SK-MEL-5 (cell line): ENCODE measurements around the gene C20orf202. TPM values are rescaled to one million over a fixed set of nuclear protein-coding genes. Genes with fewer than 3 reads are reported as not detected.
"Not testable (repeated sequence)": the region's sequence is repeated elsewhere in the genome, so short reads cannot be mapped to it uniquely, and the experiment has no call there.

Experiments
- DNase-seq: peaks from one replicate; pipeline ENCODE4 v3.0.0-alpha.2; 2016; ENCODE audit warnings: low read depth, low spot score
- in situ Hi-C: cut with HindIII; loops from 2 replicates; pipeline ENCODE4 v1.10.0; 2016; ENCODE audit warnings: low sequenced_read_pairs, high pct_unique_total_duplicates, low pct_unique_long_range_greater_than_20kb
- total RNA-seq: library from RNA; depleted of rRNA; stranded (reverse); fragments of >200 nt; shearing (Covaris generic); gene quantifications from 2 replicates; pipeline ENCODE4 v1.2.3, GENCODE V29; 2014

Gene C20orf202
- total RNA-seq, 1 experiment from 2014 or later = not detected

DNA sequence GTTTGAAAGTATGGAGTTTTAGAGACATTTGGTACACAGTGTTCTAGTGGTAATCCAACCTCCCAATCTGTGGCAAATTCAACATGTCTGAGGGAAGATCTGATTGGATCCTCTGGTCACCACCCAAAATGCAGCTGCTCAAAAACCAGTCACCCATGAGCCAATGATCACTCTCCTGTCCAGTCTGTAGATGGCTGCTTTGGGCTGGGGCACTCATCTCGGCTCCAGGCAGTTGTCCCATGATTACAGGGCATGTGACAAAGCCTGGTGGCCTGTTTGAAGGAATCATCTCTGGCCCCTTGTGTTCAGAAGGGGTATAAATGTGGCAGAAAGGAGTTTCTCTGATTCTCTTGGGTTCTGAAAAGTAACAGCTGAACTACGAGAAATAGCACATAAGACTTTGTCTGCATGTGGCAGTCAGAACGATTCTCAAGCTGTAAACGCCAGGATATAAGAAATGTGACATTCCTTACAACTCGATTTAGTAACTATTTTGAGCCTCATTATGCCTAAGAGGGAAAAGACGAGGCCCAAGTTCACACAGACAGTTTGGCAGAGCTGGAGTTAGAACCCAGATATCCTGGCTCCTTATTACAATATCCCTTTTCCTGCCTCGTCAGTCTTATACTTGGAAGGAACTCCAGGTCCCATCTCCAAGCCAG is 3.9 kb upstream of the C20orf202 start:
- peak; percentile 41 for DNase-seq
- in situ Hi-C loops = no loop called here

GRCh38 chr20:1199964-1200363 is 3.3 kb upstream of the C20orf202 start:
- no peak for DNase-seq
- in situ Hi-C loops = no loop called here

GRCh38 chr20:1203630-1204029 is 376 bp downstream of the C20orf202 start:
- no peak for DNase-seq
- in situ Hi-C loops = no loop called here

DNA sequence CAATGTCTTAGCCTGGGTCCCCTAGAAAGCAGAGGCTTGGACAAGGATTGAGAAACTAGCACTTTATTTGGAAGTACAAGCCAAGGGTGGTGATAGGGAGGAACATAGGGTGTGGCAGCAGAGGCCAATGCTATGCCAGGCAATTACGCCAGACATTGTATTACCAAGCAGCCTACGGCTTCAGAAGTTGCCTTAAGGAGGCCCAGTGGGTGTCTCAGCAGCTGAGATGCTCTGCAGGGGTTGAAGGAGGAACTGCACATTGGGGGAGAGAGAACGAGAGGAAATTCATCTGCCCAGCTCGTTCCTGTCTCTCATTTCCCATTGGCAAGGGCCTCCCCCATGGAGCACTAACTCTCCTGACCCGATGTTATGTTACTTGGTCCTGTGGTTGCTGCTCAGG is 859 bp downstream of the C20orf202 start:
- in situ Hi-C loops = no loop called here
- no peak for DNase-seq

DNA sequence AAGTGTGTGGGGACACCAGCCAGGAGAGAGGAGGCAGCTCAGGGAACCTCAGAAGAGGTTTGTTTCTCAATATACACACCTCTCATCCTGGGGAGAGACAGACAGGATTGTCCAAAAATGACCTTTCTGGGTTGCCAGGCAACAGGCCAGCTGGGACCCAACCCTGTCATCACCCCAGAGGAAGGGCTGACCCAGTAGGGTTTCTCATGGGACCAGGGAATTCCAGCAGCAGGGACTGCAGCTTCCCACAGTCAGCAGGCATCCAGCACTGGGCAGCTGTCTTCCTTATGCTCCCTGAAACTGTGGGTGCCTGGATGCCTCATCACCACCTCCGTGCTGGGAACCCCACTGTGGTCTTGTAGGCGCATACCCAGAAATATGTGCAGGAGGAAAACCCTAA is 1.3 kb downstream of the C20orf202 start:
- no peak for DNase-seq
- in situ Hi-C loops = no loop called here

DNA sequence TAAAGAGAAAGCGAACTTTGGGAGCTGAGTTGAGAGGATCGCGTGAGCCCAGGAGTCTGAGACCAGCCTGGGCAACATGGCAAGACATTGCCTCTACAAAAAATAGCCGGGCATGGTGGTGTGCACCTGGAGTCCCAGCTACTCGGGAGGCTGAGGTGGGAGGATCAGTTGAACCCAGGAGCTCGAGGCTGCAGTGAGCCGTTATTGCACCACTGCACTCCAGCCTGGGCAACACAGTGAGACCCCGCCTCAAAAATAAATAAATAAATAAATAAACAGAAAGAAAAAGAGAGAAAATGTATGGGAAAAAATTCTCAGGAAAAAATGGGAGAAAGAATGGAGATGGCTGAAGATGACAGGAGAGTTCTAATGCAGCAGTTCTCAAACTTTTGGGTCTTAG is 2.5 kb downstream of the C20orf202 start:
- no peak for DNase-seq
- in situ Hi-C loops = no loop called here

DNA sequence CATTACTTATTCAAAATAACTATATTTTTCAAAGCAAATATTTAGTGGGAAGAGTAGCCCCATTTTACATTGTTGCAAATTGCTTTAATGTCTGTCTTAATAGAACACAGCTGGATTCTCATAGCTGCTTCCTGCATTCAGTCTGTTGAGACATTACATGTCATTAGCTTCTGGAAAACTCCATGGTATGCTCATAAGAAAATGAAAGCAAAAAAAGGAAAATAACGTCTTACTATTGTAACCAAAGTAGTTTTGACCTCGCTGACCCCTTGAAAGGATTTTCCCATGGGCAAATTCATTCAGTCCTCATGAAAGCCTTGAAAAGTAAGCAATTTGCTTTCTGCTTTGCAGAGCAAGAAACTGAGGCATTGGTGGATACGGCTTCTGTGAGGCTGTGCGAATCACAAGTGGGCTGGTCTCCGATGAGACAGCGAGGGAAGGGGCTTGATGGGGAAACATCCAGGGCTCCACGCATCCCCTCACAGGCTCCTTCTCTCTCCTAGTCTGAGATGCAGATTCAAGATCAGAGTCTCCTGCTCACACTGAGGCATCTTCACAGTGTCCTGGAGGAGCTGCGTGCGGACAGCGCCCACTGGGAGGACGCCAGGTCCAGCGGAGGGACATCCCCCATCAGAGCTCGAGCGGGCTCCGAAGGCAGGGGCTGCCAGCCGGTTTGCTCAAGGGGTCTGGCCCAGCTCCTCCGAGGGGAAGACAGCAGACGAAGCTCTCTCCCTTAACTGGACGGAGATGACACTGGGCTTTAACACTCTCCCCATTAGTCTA is 3.3 kb downstream of the C20orf202 start:
- DNase-seq = no peak
- in situ Hi-C loops = no loop called here

DNA sequence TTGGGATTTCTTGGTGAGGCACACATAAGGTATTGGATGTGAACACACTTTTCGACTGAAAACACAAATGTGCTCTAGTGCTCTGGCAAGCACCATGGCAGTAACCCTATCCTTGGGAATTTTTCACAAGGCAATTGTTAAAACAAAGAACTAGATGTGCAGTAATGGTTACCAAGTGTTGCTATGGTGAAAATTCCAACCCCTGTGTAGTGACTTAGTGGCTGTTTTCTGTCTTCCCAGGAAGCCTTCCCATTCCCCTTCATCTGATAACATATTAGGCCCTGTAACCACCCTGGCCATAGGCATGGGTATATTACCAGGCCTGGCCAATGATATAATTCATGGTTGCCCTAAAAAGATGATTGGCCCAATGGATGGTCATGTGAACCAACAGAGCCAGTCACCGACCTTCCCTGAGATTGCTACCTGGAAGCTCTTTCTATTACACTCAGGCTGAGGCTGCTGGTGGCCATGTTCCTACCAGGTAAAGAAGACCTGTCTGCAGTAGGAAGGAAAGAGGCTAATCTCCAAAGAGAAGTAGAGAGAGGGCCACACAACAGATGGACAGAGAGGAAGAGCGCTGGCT is 4.1 kb downstream of the C20orf202 start:
- DNase-seq = peak; percentile 39
- in situ Hi-C loops = no loop called here

- in situ Hi-C loops = no loop called here
- DNase-seq = peak; percentile 57
Observed at GRCh38 chr20:1209447-1210387, 6.5 kb downstream of the C20orf202 start.

DNA sequence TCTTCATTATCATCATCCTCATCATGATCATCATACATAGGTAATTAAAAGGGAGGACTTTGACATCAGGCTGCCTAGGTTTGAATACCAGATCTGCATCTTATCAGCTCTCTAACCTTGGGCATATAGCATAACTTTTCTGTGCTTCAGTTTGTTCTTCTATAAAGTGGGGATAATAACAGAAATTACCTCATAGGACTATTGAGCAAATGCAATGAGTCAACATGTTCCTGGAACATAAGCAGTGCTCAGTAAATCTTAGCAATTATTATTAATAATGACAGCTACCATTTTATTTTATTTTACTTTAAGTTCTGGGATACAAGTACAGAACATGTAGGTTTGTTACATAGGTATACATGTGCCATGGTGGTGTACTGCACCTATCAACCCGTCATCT is 7.2 kb downstream of the C20orf202 start:
- in situ Hi-C loops = no loop called here
- DNase-seq = no peak

DNA sequence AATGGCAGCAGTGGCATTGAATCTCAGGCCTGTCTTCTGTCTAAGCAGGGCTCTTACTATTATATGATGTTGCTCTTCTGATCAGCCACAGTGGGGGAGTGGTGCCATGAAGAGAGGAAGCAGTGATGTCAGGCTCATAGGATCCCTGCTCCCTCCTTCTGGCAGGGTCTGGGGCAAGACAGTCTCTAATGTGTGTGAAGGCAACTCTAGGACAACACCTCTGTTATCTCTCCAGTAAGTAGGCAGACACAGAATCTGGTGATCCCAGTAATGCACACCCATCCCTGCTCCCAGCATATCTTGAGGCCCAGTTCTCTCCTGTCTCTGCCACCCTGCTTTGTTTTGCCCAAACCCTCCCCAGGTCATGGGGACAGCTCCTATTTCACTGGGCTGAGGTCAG is 8.8 kb downstream of the C20orf202 start:
- DNase-seq = no peak
- in situ Hi-C loops = no loop called here

GRCh38 chr20:1212607-1213396 is 9.5 kb downstream of the C20orf202 start:
- in situ Hi-C loops = no loop called here
- DNase-seq = peak; percentile 86

- in situ Hi-C loops = no loop called here
Observed at GRCh38 chr20:1214838-1215261, 11.6 kb downstream of the C20orf202 start.

DNA sequence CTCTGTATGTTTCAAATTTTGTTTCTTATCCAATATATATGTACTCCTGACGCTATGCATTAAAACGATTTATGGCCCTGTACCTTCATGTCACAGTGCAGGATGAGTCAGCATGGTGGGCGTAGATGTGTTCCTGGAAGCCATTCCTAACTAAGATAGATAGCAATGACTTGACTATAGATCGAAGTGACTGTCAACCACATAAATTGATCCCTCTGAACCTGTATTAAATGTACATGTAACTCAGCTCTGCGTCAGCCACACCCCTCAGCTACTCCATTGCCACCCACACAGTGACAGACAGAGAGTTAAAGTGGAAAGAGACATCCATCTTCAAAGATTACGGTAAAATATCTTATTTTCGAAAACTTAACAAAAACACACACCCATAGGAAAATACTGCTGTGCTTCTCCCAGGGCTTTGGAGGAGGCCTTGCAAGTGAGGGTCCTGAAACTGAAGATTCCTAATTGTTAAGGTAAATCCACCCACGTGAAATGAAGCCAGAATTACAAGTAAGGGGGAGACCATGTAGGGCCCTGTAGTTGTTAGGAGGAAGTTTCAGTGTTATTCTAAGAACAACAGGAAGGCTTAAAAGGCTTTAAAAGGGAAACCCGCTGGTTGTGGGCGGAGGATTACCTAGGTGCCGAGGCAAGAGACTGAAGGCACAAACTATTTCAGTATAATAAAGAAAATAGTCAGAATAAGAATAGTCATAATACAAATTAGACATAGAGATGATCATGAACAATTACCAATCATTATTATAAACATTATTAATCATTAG is 12.3 kb downstream of the C20orf202 start:
- DNase-seq = no peak
- in situ Hi-C loops = no loop called here

More at GRCh38 chr20:1214838-1215261, 11.6 kb downstream of the C20orf202 start:
- DNase-seq = no peak

DNA sequence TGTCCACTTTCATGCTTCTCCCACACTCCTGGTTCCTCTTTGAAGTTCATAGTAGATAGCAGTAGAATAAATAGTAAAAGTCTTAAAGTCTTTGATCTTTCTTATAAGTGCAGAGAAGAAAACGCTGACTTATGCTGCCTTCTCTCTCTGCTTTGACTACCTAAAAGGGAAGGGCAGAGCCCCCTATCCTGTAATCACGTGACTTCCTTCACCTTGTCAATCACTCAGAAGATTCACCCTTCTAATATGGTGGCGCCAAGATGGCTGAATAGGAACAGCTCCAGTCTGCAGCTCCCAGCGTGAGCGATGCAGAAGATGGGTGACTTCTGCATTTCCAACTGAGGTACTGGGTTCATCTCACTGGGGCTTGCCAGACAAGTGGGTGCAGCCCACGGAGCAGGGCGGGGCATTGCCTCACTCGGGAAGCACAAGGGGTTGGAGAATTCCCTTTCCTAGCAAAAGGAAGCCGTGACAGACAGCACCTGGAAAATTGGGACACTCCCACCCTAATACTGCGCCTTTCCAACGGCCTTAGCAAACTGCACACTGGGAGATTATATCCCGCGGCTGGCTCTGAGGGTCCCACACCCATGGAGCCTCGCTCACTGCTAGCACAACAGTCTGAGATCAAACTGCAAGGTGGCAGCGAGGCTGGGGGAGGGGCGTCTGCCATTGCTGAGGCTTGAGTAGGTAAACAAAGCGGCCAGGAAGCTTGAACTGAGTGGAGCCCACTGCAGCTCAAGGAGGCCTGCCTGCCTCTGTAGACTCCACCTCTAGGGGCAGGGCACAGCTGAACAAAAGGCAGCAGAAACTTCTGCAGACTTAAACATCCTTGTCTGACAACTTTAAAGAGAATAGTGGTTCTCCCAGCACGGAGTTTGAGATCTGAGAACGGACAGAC is 13.5 kb downstream of the C20orf202 start:
- DNase-seq, in situ Hi-C loops: not testable (repeated sequence)
